OCI-LY7 (cell line): ENCODE results near the gene KAT2B. TPM values are rescaled to one million over a fixed set of nuclear protein-coding genes. Genes with fewer than 3 reads are reported as not detected.
A peak's percentile ranks its signal among the peaks of the same experiment; 100 is the strongest.
"Not testable (repeated sequence)": the region's sequence is repeated elsewhere in the genome, so short reads cannot be mapped to it uniquely, and the experiment has no call there.

Source experiments
- BruUV-seq: library from RNA; stranded (reverse); fragments of 400-500 nt; replicated peaks from 2 replicates; lab custom pipeline; 2021; lab: Mats Ljungman, UMichigan
- CTCF ChIA-PET: fragments of 300-600 bp; sonication (Branson Sonifier 250); formaldehyde crosslinking; loops from one replicate; lab custom pipeline; 2022; ENCODE audit warnings: antibody characterized with exemption; ENCODE audit not compliant: unreplicated experiment; lab: Charles Lee
- POLR2A ChIA-PET: fragments of 300-600 bp; sonication (Branson Sonifier 250); formaldehyde crosslinking; loops from one replicate; lab custom pipeline; 2022; ENCODE audit warnings: antibody characterized with exemption; lab: Charles Lee
- DNase-seq: peaks from one replicate; pipeline ENCODE4 v3.0.0-alpha.2; 2015; ENCODE audit warnings: low spot score
- H2AFZ ChIP-seq: fragments of 200-600 bp; sonication (generic), shearing (Covaris generic); 2 replicates; pipeline ENCODE4 v1.6.1; 2014; ENCODE audit warnings: mild to moderate bottlenecking, antibody characterized with exemption, low read length, moderate library complexity
- H3K27ac ChIP-seq: fragments of 200-600 bp; sonication (generic); 2 replicates; pipeline ENCODE4 v1.5.1; 2014; ENCODE audit warnings: mixed run types, low read depth, mild to moderate bottlenecking, moderate library complexity, low read length, inconsistent platforms; ENCODE audit not compliant: poor library complexity, severe bottlenecking
- H3K36me3 ChIP-seq: fragments of 200-600 bp; sonication (generic); 2 replicates; pipeline ENCODE4 v1.6.1; 2014; ENCODE audit warnings: mild to moderate bottlenecking, antibody characterized with exemption, low read length, moderate library complexity, mixed read lengths; ENCODE audit not compliant: insufficient read depth
- H3K4me1 ChIP-seq: fragments of 200-600 bp; sonication (generic); 2 replicates; pipeline ENCODE4 v1.5.1; 2014; ENCODE audit warnings: mild to moderate bottlenecking, low read length; ENCODE audit not compliant: insufficient read depth, poor library complexity, severe bottlenecking
- H3K4me2 ChIP-seq: fragments of 200-600 bp; sonication (generic); 2 replicates; pipeline ENCODE4 v1.6.1; 2014; ENCODE audit warnings: mild to moderate bottlenecking, low read length
- H3K4me3 ChIP-seq: fragments of 200-600 bp; sonication (generic); 2 replicates; pipeline ENCODE4 v1.5.1; 2014; ENCODE audit warnings: mild to moderate bottlenecking, low read depth, low read length; ENCODE audit not compliant: poor library complexity, severe bottlenecking
- H3K79me2 ChIP-seq: fragments of 200-600 bp; sonication (generic); 2 replicates; pipeline ENCODE4 v1.6.1; 2016; ENCODE audit warnings: low read depth, mild to moderate bottlenecking, low read length, moderate library complexity, mixed read lengths; ENCODE audit not compliant: insufficient read depth
- H3K9me2 ChIP-seq: fragments of 200-600 bp; sonication (generic); 2 replicates; pipeline ENCODE4 v1.6.1; 2016; ENCODE audit warnings: mild to moderate bottlenecking, low read length, mixed read lengths; ENCODE audit not compliant: insufficient read depth
- H3K9me3 ChIP-seq: fragments of 200-600 bp; sonication (generic); 2 replicates; pipeline ENCODE4 v1.6.1; 2014; ENCODE audit warnings: mild to moderate bottlenecking, mixed run types, low read length, mixed read lengths
- H4K20me1 ChIP-seq: fragments of 200-600 bp; sonication (generic); 2 replicates; pipeline ENCODE4 v1.6.1; 2014; ENCODE audit warnings: mild to moderate bottlenecking, antibody characterized with exemption, low read length, moderate library complexity, mixed read lengths; ENCODE audit not compliant: insufficient read depth
- CTCF ChIP-seq: fragments of 200-600 bp; sonication (generic); conservative IDR thresholded peaks from 2 replicates; pipeline ENCODE4 v1.5.1; 2014; ENCODE audit warnings: mild to moderate bottlenecking, antibody characterized with exemption, low read length, moderate library complexity, mixed read lengths
- EZH2phosphoT487 ChIP-seq: fragments of 200-600 bp; sonication (generic); IDR thresholded peaks from 2 replicates; pipeline ENCODE4 v1.6.1; 2018; ENCODE audit warnings: low read depth, borderline replicate concordance, mild to moderate bottlenecking, mixed run types, antibody characterized with exemption, low read length, moderate library complexity, mixed read lengths
- intact Hi-C: fragments of 100-400 bp; cut with micrococcal nuclease; formaldehyde crosslinking; loops from one replicate; pipeline ENCODE4 v1.10.0; 2022; ENCODE audit not compliant: unreplicated experiment
- total RNA-seq, 2 experiments: library from RNA; depleted of rRNA in 1 of 2; stranded (reverse); fragments of >200 nt in 1 of 2; shearing (Covaris generic) in 1 of 2; gene quantifications; 2 replicates each; pipeline ENCODE4 v1.2.3, GENCODE V29; 2014 to 2022

The KAT2B gene
- total RNA-seq, 2 experiments from 2014 or later, result 24.2 to 32.9 TPM

GRCh38 chr3:20042331-20042730 lies 2.1 kb downstream of the KAT2B start:
- Histone ChIP-seq H3K36me3 (no peaks in the 10 kb centered on the region), H3K27ac (peak overlapping the region; percentile 88), H4K20me1 (peaks cover 7% of the 10 kb centered on the region; the same call in 1 of the 2 replicates), H3K9me3 (no peaks in the 10 kb centered on the region), H2AFZ (no peak overlapping the region), H3K4me3 (peak overlapping the region; percentile 94), H3K79me2 (peaks cover 59% of the 10 kb centered on the region), H3K4me2 (peak overlapping the region; percentile 89), H3K9me2 (no peaks in the 10 kb centered on the region), H3K4me1 (peaks cover 74% of the 10 kb centered on the region)
- POLR2A ChIA-PET, result interaction anchor here (0.6 to 2.5 kb wide), 6 partner anchors 9 to 142 kb away, joined by 3 to 29 read pairs (median 4); partner anchors contain the start of gene SGO1
- no peak for TF ChIP-seq CTCF
- no peak for TF ChIP-seq EZH2phosphoT487
- BruUV-seq, result TSS peak; percentile 32
- intact Hi-C loops, result loop anchor here (10.0 kb wide), 1 partner anchor 1298 kb away; no protein-coding TSS in a partner anchor
- CTCF ChIA-PET, result no interaction called here
- no peak for DNase-seq

GRCh38 chr3:20043396-20043795 lies 3.1 kb downstream of the KAT2B start:
- Histone ChIP-seq H3K4me3 (peak overlapping the region; percentile 94), H3K27ac (peak overlapping the region; percentile 88), H3K9me3 (no peaks in the 10 kb centered on the region), H3K79me2 (peaks cover 69% of the 10 kb centered on the region), H4K20me1 (peaks cover 7% of the 10 kb centered on the region; the same call in 1 of the 2 replicates), H3K36me3 (no peaks in the 10 kb centered on the region), H3K9me2 (no peaks in the 10 kb centered on the region), H3K4me1 (peaks cover 75% of the 10 kb centered on the region), H3K4me2 (peak overlapping the region; percentile 89), H2AFZ (no peak overlapping the region; the same call in 1 of the 2 replicates)
- no TSS peak for BruUV-seq
- ChIA-PET CTCF (no interaction called here), POLR2A (interaction anchor here (0.6 to 1.8 kb wide), 8 partner anchors 8 to 146 kb away, joined by 3 to 10 read pairs (median 3); partner anchors contain the start of gene SGO1)
- TF ChIP-seq CTCF (no peak), EZH2phosphoT487 (no peak)
- intact Hi-C loops, result loop anchor here (10.0 kb wide), 1 partner anchor 1299 kb away; no protein-coding TSS in a partner anchor
- peak; percentile 68 for DNase-seq

GRCh38 chr3:20043825-20044224 lies 3.6 kb downstream of the KAT2B start:
- TF ChIP-seq CTCF (no peak), EZH2phosphoT487 (no peak)
- Histone ChIP-seq H2AFZ (no peak overlapping the region; the same call in 1 of the 2 replicates), H3K9me2 (no peaks in the 10 kb centered on the region), H3K36me3 (no peaks in the 10 kb centered on the region), H3K4me1 (peaks cover 75% of the 10 kb centered on the region), H3K27ac (peak overlapping the region; percentile 88), H3K9me3 (no peaks in the 10 kb centered on the region), H4K20me1 (peaks cover 7% of the 10 kb centered on the region; the same call in 1 of the 2 replicates), H3K79me2 (peaks cover 72% of the 10 kb centered on the region), H3K4me2 (peak overlapping the region; percentile 89), H3K4me3 (peak overlapping the region; percentile 94)
- BruUV-seq, result no TSS peak
- ChIA-PET CTCF (no interaction called here), POLR2A (interaction anchor here (0.7 to 1.8 kb wide), 8 partner anchors 8 to 145 kb away, joined by 3 to 10 read pairs (median 3); partner anchors contain the start of gene SGO1)
- intact Hi-C loops, result loop anchor here (10.0 kb wide), 1 partner anchor 1299 kb away; no protein-coding TSS in a partner anchor
- DNase-seq, result no peak

GRCh38 chr3:20045141-20045540 lies 4.9 kb downstream of the KAT2B start:
- H4K20me1 ChIP-seq, H3K4me3 ChIP-seq, H3K9me3 ChIP-seq, CTCF ChIA-PET, H3K9me2 ChIP-seq, H3K36me3 ChIP-seq, DNase-seq, H3K27ac ChIP-seq, BruUV-seq, H2AFZ ChIP-seq: not testable (repeated sequence)
- Histone ChIP-seq H3K79me2 (peaks cover 78% of the 10 kb centered on the region), H3K4me2 (peak overlapping the region; percentile 98; the same call in 1 of the 2 replicates), H3K4me1 (peaks cover 83% of the 10 kb centered on the region)
- intact Hi-C loops, result loop anchor here (5.0 to 10.0 kb wide), 2 partner anchors 503 to 1300 kb away; no protein-coding TSS in a partner anchor
- POLR2A ChIA-PET, result interaction anchor here (1.0 to 1.2 kb wide), 2 partner anchors 11 to 14 kb away, joined by 3 read pairs; no protein-coding TSS in a partner anchor
